Spleen (tissue), 11 donors: ENCODE measurements around the gene NCOA3. TPM values are rescaled to one million over a fixed set of nuclear protein-coding genes. Genes with fewer than 3 reads are reported as not detected.

Experiments
- DNase-seq: peaks from one replicate; pipeline ENCODE4 v3.0.0-alpha.2; 2020
- H3K27ac ChIP-seq, 8 donors: fragments of 200-600 bp; sonication (generic) in 7 of 8; 1 replicate in 4 of 8; 2 replicates in 4 of 8; pipeline versions ENCODE4 v1.5.0 to v1.8.0; 2016 to 2021; ENCODE audit warnings: inconsistent platforms in 4 of 8, mild to moderate bottlenecking in 4 of 8, moderate library complexity in 1 of 8
- H3K27me3 ChIP-seq, 7 donors: fragments of 200-600 bp; sonication (generic) in 6 of 7; replicated peaks in 1 of 7; 1 replicate in 4 of 7; 2 replicates in 3 of 7; pipeline versions ENCODE4 v1.5.0 to v1.8.0; 2016 to 2021; ENCODE audit warnings: inconsistent platforms in 3 of 7, mild to moderate bottlenecking in 1 of 7
- H3K36me3 ChIP-seq, 6 donors: fragments of 200-600 bp; sonication (generic) in 5 of 6; 1 replicate in 4 of 6; 2 replicates in 2 of 6; pipeline versions ENCODE4 v1.5.0 to v1.8.0; 2016 to 2021; ENCODE audit warnings: inconsistent platforms in 2 of 6
- H3K4me1 ChIP-seq, 6 donors: fragments of 200-600 bp; sonication (generic) in 5 of 6; 1 replicate in 3 of 6; 2 replicates in 3 of 6; pipeline versions ENCODE4 v1.5.0 to v1.8.0; 2016 to 2021; ENCODE audit warnings: inconsistent platforms in 3 of 6
- H3K4me3 ChIP-seq, 8 donors: fragments of 200-600 bp; sonication (generic) in 7 of 8; 1 replicate in 4 of 8; 2 replicates in 4 of 8; pipeline versions ENCODE4 v1.5.0 to v1.8.0; 2016 to 2021; ENCODE audit warnings: inconsistent platforms in 4 of 8, mild to moderate bottlenecking in 4 of 8, moderate library complexity in 2 of 8
- H3K9me3 ChIP-seq, 8 donors: fragments of 200-600 bp; sonication (generic) in 7 of 8; 1 replicate in 4 of 8; 2 replicates in 4 of 8; pipeline versions ENCODE4 v1.5.0 to v1.8.0; 2016 to 2021; ENCODE audit warnings: inconsistent platforms in 4 of 8
- CTCF ChIP-seq, 11 experiments: fragments of 200-600 bp in 7 of 11; fragments of 450-650 bp in 4 of 11; sonication (generic) in 4 of 11; IDR thresholded peaks in 8 of 11; conservative IDR thresholded peaks in 3 of 11; 1 replicate in 7 of 11; 2 replicates in 4 of 11; pipeline versions ENCODE4 v1.4.0 to v1.8.0; 2016 to 2021; ENCODE audit warnings: antibody characterized with exemption in 11 of 11, inconsistent platforms in 4 of 11, mild to moderate bottlenecking in 1 of 11
- POLR2A ChIP-seq, 3 donors: fragments of 450-650 bp; IDR thresholded peaks; one replicate each; pipeline ENCODE4 v1.5.1; 2017; ENCODE audit warnings: antibody characterized with exemption in 3 of 3, mild to moderate bottlenecking in 1 of 3
- POLR2AphosphoS5 ChIP-seq, 3 donors: sonication (generic); formaldehyde crosslinking; IDR thresholded peaks; one replicate each; pipeline ENCODE4 v1.5.1; 2017; ENCODE audit warnings: antibody characterized with exemption in 3 of 3
- WGBS, 5 donors: extraction: QIAGEN DNeasy Blood & Tissue Kit in 3 of 5; methylation state at CpG; one replicate each; pipeline versions ENCODE4 v1.1.5 to v1.1.7; 2013 to 2018; 5-methylcytosine and 5-hydroxymethylcytosine counted together
- intact Hi-C: fragments of 100-400 bp; cut with DNase I; formaldehyde crosslinking; loops from one replicate; pipeline ENCODE4 v1.15.0; 2023; ENCODE audit warnings: low total_unique reads
- polyA plus RNA-seq, 3 donors: library from polyadenylated mRNA; stranded (reverse); fragments of 200-250 nt; gene quantifications; one replicate each; pipeline ENCODE4 v1.2.1, GENCODE V29; 2013
- total RNA-seq, 7 donors: library from RNA; depleted of rRNA in 3 of 7; stranded (reverse); fragments of >200 nt in 3 of 7; fragmentation: NEBNext Ultra II Directional in 4 of 7; extraction: Animal tissue kit (Norgen Biotek cat#: 25700) in 4 of 7; gene quantifications; one replicate each; pipeline versions ENCODE4 v1.1.0 to v1.2.1, GENCODE V29; 2016 to 2021
- donor health status: healthy with polysubstance abuse.
- donor health status: DM: no; HTN: no; CAD: no; lungs with moderate emphysema.
- donor health status: DM: no; HTN: no; CAD: no.
- donor health status: Bipolar disorder and iron deficiency.
- donor health status: healthy.
- donor health status: DM: no; HTN: no; CAD: no.
- donor health status: DM: yes; HTN: yes; CAD: no.

Gene NCOA3
- total and polyA plus RNA-seq, 10 donors = 12.5 to 93.7 (median 82.2) TPM

- intact Hi-C loops = no loop called here
- no peak for TF ChIP-seq POLR2AphosphoS5 (IDR thresholded peaks at IDR 0.05)
- no peak for TF ChIP-seq CTCF (IDR thresholded peaks at IDR 0.05 in 8 of 11, conservative IDR thresholded peaks at IDR 0.05 in 3 of 11)
- TF ChIP-seq POLR2A (IDR thresholded peaks at IDR 0.05) = no peak
- Histone ChIP-seq H3K36me3 (no peaks in the 10 kb centered on the region), H3K4me1 (peaks cover 0 to 36% (median 16%) of the 10 kb centered on the region in 6 donors), H3K9me3 (no peaks in the 10 kb centered on the region), H3K4me3 (no peak overlapping the region), H3K27me3 (no peaks in the 10 kb centered on the region), H3K27ac (no peak overlapping the region)
- 93 to 99% (median 94%) methylated on average over 2 of the region's 2 CpGs for WGBS, 5 donors
- no peak for DNase-seq
Observed at GRCh38 chr20:47466213-47466612, 35.5 kb upstream of the NCOA3 start.

- Histone ChIP-seq H3K36me3 (no peaks in the 10 kb centered on the region), H3K9me3 (no peaks in the 10 kb centered on the region), H3K4me3 (no peak overlapping the region), H3K27ac (no peak overlapping the region), H3K27me3 (no peaks in the 10 kb centered on the region), H3K4me1 (peaks cover 0 to 36% (median 16%) of the 10 kb centered on the region in 6 donors)
- TF ChIP-seq CTCF (IDR thresholded peaks at IDR 0.05 in 8 of 11, conservative IDR thresholded peaks at IDR 0.05 in 3 of 11) = no peak
- no peak for TF ChIP-seq POLR2A (IDR thresholded peaks at IDR 0.05)
- no peak for TF ChIP-seq POLR2AphosphoS5 (IDR thresholded peaks at IDR 0.05)
- DNase-seq = no peak
- 89 to 92% (median 92%) methylated on average over 15 of the region's 15 CpGs for WGBS, 5 donors
- intact Hi-C loops = no loop called here
Observed at GRCh38 chr20:47466704-47467459, 34.8 kb upstream of the NCOA3 start.

- WGBS, 5 donors = 39 to 60% (median 41%) methylated on average over 14 of the region's 14 CpGs
- intact Hi-C loops = no loop called here
- DNase-seq = no peak
- peak overlapping the region in 1 of 8 donors; percentile 3 for H3K4me3 ChIP-seq
- no peaks in the 10 kb centered on the region for H3K36me3 ChIP-seq
- H3K27ac ChIP-seq = peak overlapping the region in 7 of 8 donors; percentile 1 to 72 (median 59)
- H3K9me3 ChIP-seq = no peaks in the 10 kb centered on the region
- TF ChIP-seq CTCF (IDR thresholded peaks at IDR 0.05 in 8 of 11, conservative IDR thresholded peaks at IDR 0.05 in 3 of 11) (no peak), POLR2AphosphoS5 (IDR thresholded peaks at IDR 0.05) (no peak), POLR2A (IDR thresholded peaks at IDR 0.05) (no peak)
- peaks cover 0 to 50% (median 16%) of the 10 kb centered on the region in 6 donors for H3K4me1 ChIP-seq
- H3K27me3 ChIP-seq = no peaks in the 10 kb centered on the region
Observed at GRCh38 chr20:47468290-47469050, 33.2 kb upstream of the NCOA3 start.
